Measurements from ENCODE around the gene MAPT.
"Not testable (repeated sequence)": the region's sequence is repeated elsewhere in the genome, so short reads cannot be mapped to it uniquely, and the experiment has no call there.

Gene MAPT

DNA sequence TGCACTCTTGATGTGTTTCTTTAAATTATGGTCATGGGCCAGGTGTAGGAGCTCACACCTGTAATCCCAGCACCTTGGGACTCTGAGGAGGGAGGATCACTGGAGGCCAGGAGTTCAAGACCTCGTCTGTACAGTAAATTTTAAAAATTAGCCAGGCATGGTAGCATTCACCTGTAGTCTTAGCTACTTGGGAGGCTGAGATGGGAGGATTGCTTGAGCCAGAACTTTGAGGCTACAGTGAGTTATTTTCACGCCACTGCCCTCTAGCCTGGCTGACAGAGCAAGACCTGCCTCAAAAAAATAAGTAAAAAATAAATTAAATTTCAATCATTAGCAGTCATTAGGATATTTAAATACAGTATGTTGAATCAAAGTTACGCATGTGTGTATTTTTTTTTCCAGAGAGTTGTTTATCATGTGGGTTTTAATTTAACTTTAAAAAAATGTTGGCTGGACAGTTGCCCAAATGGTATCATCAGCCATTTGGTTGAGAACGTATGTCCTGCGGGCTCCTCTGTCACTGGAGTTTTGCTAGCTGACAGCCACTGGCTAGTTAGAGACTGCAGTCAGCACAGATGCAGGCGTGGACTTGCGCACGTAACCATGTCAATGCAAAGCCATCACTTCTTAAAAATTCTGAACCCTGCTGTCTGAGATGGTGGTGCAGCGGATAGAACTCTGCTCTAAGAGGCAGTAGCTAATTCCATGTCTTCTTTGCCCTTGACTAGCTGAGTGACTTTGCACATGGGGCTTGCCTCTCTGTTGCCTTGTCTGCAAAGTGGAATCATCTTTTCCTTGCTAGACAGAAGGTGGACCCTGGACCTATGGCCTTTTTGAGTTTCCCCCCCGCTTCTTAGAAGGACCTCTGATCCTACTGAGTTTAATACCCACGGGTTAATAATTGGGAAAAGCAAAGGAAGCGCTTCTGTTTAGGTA lies 40.0 kb downstream of the MAPT start:
- no peak overlapping the region for H3K4me3 ChIP-seq (ENCODE audit: low read depth in 1 of 5, low read length in 5 of 5)
- H3K4me1 ChIP-seq (ENCODE audit: control insufficient read depth in 5 of 5, insufficient read depth in 5 of 5, low read length in 5 of 5) = peaks cover 0 to 12% (median 3%) of the 10 kb centered on the region in 5 donors
- no peaks in the 10 kb centered on the region for H3K27me3 ChIP-seq (ENCODE audit: control insufficient read depth in 5 of 5, insufficient read depth in 4 of 5, low read length in 5 of 5)
- H3K36me3 ChIP-seq (ENCODE audit: control insufficient read depth in 5 of 5, insufficient read depth in 5 of 5, low read length in 5 of 5) = no peaks in the 10 kb centered on the region
- H3K9me3 ChIP-seq (ENCODE audit: control insufficient read depth in 5 of 5, low read length in 5 of 5) = no peaks in the 10 kb centered on the region
- no peak overlapping the region for H3K9ac ChIP-seq (ENCODE audit: low read length in 5 of 5)
- no peak overlapping the region for H3K27ac ChIP-seq (ENCODE audit: low read depth, low read length)

DNA sequence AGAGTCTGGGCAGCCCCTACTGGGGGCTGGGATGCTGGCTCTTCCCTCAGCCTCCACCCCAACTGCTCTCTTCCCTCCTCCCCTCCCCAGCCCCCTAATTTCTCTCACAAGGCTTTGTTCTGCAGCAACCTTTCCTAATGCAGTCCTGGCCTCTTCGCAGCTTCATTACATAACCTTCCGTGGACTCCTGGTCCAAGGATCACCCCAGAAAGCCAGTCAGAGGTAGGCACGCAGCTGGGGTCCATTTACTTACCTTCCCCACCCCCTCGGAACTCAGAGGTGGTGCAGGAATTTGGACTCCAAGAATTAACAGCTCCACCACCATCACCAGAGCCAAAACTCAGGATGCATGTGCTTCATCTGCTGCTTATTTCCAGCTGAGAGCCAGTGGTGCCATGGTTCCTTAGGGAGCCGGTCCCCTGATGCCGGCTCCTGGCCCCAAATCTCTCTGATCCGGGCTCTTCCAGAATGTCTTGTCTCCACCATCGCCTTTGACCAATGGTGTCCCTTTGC lies 40.9 kb downstream of the MAPT start:
- Histone ChIP-seq H3K9me3 (ENCODE audit: control insufficient read depth in 5 of 5, low read length in 5 of 5) (no peaks in the 10 kb centered on the region), H3K9ac (ENCODE audit: low read length in 5 of 5) (no peak overlapping the region), H3K4me3 (ENCODE audit: low read depth in 1 of 5, low read length in 5 of 5) (no peak overlapping the region), H3K36me3 (ENCODE audit: control insufficient read depth in 5 of 5, insufficient read depth in 5 of 5, low read length in 5 of 5) (no peaks in the 10 kb centered on the region), H3K4me1 (ENCODE audit: control insufficient read depth in 5 of 5, insufficient read depth in 5 of 5, low read length in 5 of 5) (peaks cover 0 to 7% (median under 1%) of the 10 kb centered on the region in 5 donors), H3K27me3 (ENCODE audit: control insufficient read depth in 5 of 5, insufficient read depth in 4 of 5, low read length in 5 of 5) (no peaks in the 10 kb centered on the region), H3K27ac (ENCODE audit: low read depth, low read length) (no peak overlapping the region)

DNA sequence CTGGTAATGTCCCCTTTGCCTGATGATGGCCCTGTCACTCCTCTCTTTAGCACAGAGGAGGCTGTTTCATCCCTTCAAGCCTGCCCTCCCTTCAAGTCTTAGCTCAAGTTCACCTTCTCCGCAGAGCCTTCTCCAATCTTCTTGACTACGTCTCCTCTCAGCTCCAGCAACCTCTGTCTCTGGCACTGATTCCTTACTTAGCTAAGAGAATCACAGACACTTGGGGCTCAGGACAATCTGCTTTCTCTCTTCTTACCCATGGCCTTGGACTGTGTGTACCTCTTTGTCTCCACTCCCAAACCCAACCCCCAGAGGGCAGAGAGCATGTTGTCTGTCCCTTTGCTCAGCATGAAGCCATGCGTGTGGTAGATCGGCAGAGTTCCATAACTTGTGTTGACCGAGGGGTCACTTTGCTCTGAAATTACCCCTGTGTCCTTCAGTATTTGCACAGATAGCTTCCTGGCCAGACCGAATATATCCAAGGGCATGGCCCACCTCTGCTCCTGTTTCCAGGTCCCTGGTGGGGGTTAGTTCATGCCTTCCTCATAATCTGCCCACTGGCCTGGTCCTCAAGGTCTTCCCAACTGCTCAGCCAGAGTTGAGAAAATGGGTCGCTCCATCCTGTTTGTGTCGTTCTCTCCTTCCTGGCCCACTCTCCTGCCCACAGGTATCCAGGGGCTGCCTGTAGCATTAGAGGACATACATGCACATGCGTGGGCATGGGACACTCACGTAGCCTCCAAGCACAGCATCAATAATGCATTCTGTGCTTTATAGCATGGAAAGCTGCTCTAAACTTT lies 41.6 kb downstream of the MAPT start:
- H3K27me3 ChIP-seq (ENCODE audit: control insufficient read depth in 5 of 5, insufficient read depth in 4 of 5, low read length in 5 of 5) = no peaks in the 10 kb centered on the region
- H3K4me1 ChIP-seq (ENCODE audit: control insufficient read depth in 5 of 5, insufficient read depth in 5 of 5, low read length in 5 of 5) = peaks cover 0 to 13% (median 7%) of the 10 kb centered on the region in 5 donors
- no peak overlapping the region for H3K27ac ChIP-seq (ENCODE audit: low read depth, low read length)
- H3K9ac ChIP-seq (ENCODE audit: low read length in 5 of 5) = no peak overlapping the region
- H3K4me3 ChIP-seq (ENCODE audit: low read depth in 1 of 5, low read length in 5 of 5) = no peak overlapping the region
- no peaks in the 10 kb centered on the region for H3K36me3 ChIP-seq (ENCODE audit: control insufficient read depth in 5 of 5, insufficient read depth in 5 of 5, low read length in 5 of 5)
- no peaks in the 10 kb centered on the region for H3K9me3 ChIP-seq (ENCODE audit: control insufficient read depth in 5 of 5, low read length in 5 of 5)

DNA sequence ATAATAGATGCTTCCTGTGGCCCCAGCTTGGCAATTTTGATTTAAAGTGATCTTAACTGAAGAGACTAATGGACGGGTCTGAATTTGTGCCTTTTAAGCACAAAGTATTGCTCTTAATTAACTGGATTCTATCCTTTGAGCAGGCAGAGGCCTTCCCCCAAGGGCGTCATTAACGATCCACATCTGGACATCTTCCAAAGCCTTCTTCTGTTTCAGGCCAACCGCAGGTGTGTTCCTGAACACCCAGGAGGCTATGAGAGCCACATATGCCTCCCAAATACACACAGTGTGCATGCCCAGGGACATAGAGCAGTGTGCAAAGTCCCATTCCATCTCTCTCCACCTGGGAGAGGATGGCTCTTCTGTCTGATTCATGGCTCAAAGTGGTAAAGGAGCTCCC lies 42.3 kb downstream of the MAPT start:
- Histone ChIP-seq H3K27ac (ENCODE audit: low read depth, low read length) (no peak overlapping the region), H3K27me3 (ENCODE audit: control insufficient read depth in 5 of 5, insufficient read depth in 4 of 5, low read length in 5 of 5) (no peaks in the 10 kb centered on the region), H3K36me3 (ENCODE audit: control insufficient read depth in 5 of 5, insufficient read depth in 5 of 5, low read length in 5 of 5) (no peaks in the 10 kb centered on the region), H3K4me3 (ENCODE audit: low read depth in 1 of 5, low read length in 5 of 5) (no peak overlapping the region), H3K9me3 (ENCODE audit: control insufficient read depth in 5 of 5, low read length in 5 of 5) (no peaks in the 10 kb centered on the region), H3K9ac (ENCODE audit: low read length in 5 of 5) (no peak overlapping the region), H3K4me1 (ENCODE audit: control insufficient read depth in 5 of 5, insufficient read depth in 5 of 5, low read length in 5 of 5) (peaks cover 0 to 20% (median 12%) of the 10 kb centered on the region in 5 donors)

DNA sequence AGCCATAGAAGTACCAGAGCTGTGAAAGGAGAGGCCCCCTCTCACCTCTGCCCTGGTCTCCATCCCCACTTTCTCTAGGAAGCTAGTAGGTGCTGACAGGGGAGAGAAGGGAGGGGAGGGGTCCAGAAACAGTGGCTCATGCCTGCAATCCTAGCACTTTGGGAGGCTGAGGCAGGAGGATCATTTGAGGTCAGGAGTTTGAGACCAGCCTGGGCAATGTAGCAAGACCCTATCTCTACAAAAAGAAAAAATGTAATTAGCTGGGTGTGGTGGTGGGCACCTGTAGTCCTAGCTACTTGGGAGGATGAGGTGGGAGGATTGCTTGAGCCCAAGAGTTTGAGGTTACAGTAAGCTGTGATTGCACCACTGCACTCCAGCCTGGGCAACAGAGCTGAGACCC lies 42.8 kb downstream of the MAPT start:
- not testable (repeated sequence) for H3K9me3 ChIP-seq (ENCODE audit: control insufficient read depth in 5 of 5, low read length in 5 of 5); H3K27me3 ChIP-seq (ENCODE audit: control insufficient read depth in 5 of 5, insufficient read depth in 4 of 5, low read length in 5 of 5); H3K9ac ChIP-seq (ENCODE audit: low read length in 5 of 5); H3K36me3 ChIP-seq (ENCODE audit: control insufficient read depth in 5 of 5, insufficient read depth in 5 of 5, low read length in 5 of 5); H3K27ac ChIP-seq (ENCODE audit: low read depth, low read length); H3K4me3 ChIP-seq (ENCODE audit: low read depth in 1 of 5, low read length in 5 of 5)
- H3K4me1 ChIP-seq (ENCODE audit: control insufficient read depth in 5 of 5, insufficient read depth in 5 of 5, low read length in 5 of 5) = peaks cover 0 to 25% (median 18%) of the 10 kb centered on the region in 5 donors

DNA sequence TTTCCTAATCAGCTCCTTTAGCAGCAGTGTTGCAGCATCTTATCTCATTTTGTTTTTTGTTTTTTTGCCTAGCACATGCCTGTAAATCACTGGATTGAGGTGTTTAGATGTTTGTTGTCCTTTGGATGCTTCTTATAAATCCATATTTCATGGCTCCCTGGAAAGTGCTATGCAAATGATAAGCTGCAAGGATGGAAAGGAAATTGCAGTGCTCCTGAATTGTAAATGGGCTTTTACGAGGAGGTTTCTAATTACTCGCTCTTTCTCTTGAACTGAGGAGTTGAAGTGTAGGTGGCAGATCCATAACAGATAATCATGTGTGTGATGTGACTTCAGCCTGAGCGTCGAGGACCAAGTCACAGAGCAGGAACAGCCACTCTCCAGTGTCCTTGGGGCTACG lies 45.0 kb downstream of the MAPT start:
- Histone ChIP-seq H3K27ac (ENCODE audit: low read depth, low read length) (no peak overlapping the region), H3K9ac (ENCODE audit: low read length in 5 of 5) (no peak overlapping the region), H3K27me3 (ENCODE audit: control insufficient read depth in 5 of 5, insufficient read depth in 4 of 5, low read length in 5 of 5) (no peaks in the 10 kb centered on the region), H3K36me3 (ENCODE audit: control insufficient read depth in 5 of 5, insufficient read depth in 5 of 5, low read length in 5 of 5) (no peaks in the 10 kb centered on the region), H3K4me1 (ENCODE audit: control insufficient read depth in 5 of 5, insufficient read depth in 5 of 5, low read length in 5 of 5) (peaks cover 0 to 44% (median 30%) of the 10 kb centered on the region in 5 donors), H3K4me3 (ENCODE audit: low read depth in 1 of 5, low read length in 5 of 5) (no peak overlapping the region), H3K9me3 (ENCODE audit: control insufficient read depth in 5 of 5, low read length in 5 of 5) (no peaks in the 10 kb centered on the region)

DNA sequence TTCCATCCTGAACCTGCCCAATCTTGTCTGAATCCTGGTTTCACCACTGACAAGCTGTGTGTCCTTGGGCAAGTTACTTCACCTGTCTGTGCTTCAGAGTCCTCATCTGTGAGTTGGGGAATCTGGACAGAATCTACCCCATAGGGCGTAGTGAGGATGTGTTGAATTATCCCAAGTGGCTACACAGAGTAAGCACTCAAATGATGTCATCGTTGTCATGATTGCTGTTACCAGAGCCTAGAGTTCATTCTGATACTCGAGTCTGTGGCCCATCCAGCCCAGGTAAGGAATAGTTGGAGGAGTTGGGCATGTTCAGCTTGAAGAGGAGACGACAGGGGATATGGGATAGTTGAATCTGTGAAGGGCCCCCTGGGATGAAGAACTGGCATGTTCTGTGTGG lies 45.9 kb downstream of the MAPT start:
- Histone ChIP-seq H3K27ac (ENCODE audit: low read depth, low read length) (peak overlapping the region; percentile 15), H3K36me3 (ENCODE audit: control insufficient read depth in 5 of 5, insufficient read depth in 5 of 5, low read length in 5 of 5) (no peaks in the 10 kb centered on the region), H3K27me3 (ENCODE audit: control insufficient read depth in 5 of 5, insufficient read depth in 4 of 5, low read length in 5 of 5) (no peaks in the 10 kb centered on the region), H3K4me1 (ENCODE audit: control insufficient read depth in 5 of 5, insufficient read depth in 5 of 5, low read length in 5 of 5) (peaks cover 0 to 41% (median 29%) of the 10 kb centered on the region in 5 donors), H3K9me3 (ENCODE audit: control insufficient read depth in 5 of 5, low read length in 5 of 5) (no peaks in the 10 kb centered on the region), H3K4me3 (ENCODE audit: low read depth in 1 of 5, low read length in 5 of 5) (no peak overlapping the region), H3K9ac (ENCODE audit: low read length in 5 of 5) (no peak overlapping the region)

DNA sequence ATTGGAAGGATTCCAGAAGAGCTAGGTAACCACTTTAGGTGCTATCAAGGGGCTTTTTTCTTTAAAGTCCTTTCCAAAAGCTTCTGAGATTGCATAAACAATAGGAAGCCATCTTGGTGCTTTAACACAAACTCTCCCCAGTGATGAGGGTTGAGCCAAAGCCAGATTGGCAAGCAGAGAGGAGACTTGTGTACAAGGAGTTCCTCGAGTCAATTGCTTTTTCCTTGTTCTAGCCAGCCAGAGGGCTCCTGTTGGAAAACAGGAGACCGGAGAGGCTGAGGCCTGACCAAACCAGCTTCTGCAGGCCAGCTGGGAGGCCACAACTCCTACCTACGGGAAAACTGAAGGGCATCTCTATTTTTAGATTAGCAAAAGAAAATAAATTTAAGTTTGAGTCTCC lies 46.5 kb downstream of the MAPT start:
- Histone ChIP-seq H3K27me3 (ENCODE audit: control insufficient read depth in 5 of 5, insufficient read depth in 4 of 5, low read length in 5 of 5) (no peaks in the 10 kb centered on the region), H3K36me3 (ENCODE audit: control insufficient read depth in 5 of 5, insufficient read depth in 5 of 5, low read length in 5 of 5) (no peaks in the 10 kb centered on the region), H3K9me3 (ENCODE audit: control insufficient read depth in 5 of 5, low read length in 5 of 5) (no peaks in the 10 kb centered on the region), H3K27ac (ENCODE audit: low read depth, low read length) (peak overlapping the region; percentile 15), H3K9ac (ENCODE audit: low read length in 5 of 5) (no peak overlapping the region), H3K4me3 (ENCODE audit: low read depth in 1 of 5, low read length in 5 of 5) (no peak overlapping the region), H3K4me1 (ENCODE audit: control insufficient read depth in 5 of 5, insufficient read depth in 5 of 5, low read length in 5 of 5) (peaks cover 0 to 41% (median 29%) of the 10 kb centered on the region in 5 donors)

DNA sequence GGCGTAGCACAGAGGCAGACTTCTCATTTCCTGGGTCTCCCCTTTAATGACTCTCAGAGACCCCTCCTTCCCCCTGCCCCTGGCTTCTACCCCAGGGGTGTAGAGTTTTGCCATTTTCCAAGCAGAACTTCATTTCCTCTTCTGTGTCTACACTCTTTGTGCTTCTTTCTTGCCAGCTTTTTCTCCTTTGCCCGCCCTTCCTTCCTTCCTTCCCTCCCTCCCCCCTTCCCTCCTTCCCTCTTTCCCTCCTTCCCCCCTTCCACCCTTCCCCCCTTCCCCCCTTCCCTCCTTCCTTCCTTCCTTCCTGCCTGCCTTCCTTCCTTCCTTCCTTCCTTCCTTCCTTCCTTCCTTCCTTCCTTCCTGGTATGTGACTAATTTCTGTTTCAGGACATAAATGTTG lies 47.0 kb downstream of the MAPT start:
- no peaks in the 10 kb centered on the region for H3K36me3 ChIP-seq (ENCODE audit: control insufficient read depth in 5 of 5, insufficient read depth in 5 of 5, low read length in 5 of 5)
- no peak overlapping the region for H3K9ac ChIP-seq (ENCODE audit: low read length in 5 of 5)
- H3K27me3 ChIP-seq (ENCODE audit: control insufficient read depth in 5 of 5, insufficient read depth in 4 of 5, low read length in 5 of 5) = no peaks in the 10 kb centered on the region
- H3K4me3 ChIP-seq (ENCODE audit: low read depth in 1 of 5, low read length in 5 of 5) = no peak overlapping the region
- peaks cover 0 to 41% (median 29%) of the 10 kb centered on the region in 5 donors for H3K4me1 ChIP-seq (ENCODE audit: control insufficient read depth in 5 of 5, insufficient read depth in 5 of 5, low read length in 5 of 5)
- H3K27ac ChIP-seq (ENCODE audit: low read depth, low read length) = peak overlapping the region; percentile 15
- no peaks in the 10 kb centered on the region for H3K9me3 ChIP-seq (ENCODE audit: control insufficient read depth in 5 of 5, low read length in 5 of 5)

DNA sequence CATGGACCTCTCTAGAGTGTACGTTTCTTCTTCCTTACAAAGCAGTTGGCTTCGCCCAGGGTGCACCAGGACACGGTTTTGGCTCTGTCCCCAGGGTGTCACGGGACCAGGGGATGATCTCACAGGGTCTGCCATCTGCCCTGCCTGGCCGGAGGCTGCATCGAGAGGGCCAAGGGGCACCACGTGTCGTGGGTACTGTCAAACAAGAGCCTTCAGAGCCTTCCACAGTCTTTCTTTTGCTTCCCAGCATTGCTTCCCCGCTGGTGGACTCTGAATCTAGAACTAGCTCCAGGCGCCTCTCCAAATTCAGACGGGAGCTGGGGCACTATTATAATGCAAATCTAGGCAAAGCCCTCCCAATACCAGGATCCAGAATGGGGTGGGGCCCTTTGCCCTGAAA lies 47.9 kb downstream of the MAPT start:
- Histone ChIP-seq H3K27ac (ENCODE audit: low read depth, low read length) (peak overlapping the region; percentile 83), H3K36me3 (ENCODE audit: control insufficient read depth in 5 of 5, insufficient read depth in 5 of 5, low read length in 5 of 5) (no peaks in the 10 kb centered on the region), H3K4me3 (ENCODE audit: low read depth in 1 of 5, low read length in 5 of 5) (no peak overlapping the region), H3K27me3 (ENCODE audit: control insufficient read depth in 5 of 5, insufficient read depth in 4 of 5, low read length in 5 of 5) (no peaks in the 10 kb centered on the region), H3K4me1 (ENCODE audit: control insufficient read depth in 5 of 5, insufficient read depth in 5 of 5, low read length in 5 of 5) (peaks cover 2 to 47% (median 29%) of the 10 kb centered on the region in 5 donors), H3K9me3 (ENCODE audit: control insufficient read depth in 5 of 5, low read length in 5 of 5) (no peaks in the 10 kb centered on the region), H3K9ac (ENCODE audit: low read length in 5 of 5) (peak overlapping the region in 1 of 5 donors; percentile 1)

Measured in subcutaneous abdominal adipose tissue (tissue), 5 donors.